IPS-NIHi11 (cell line): Measurements from ENCODE around the gene FMR1.

ENCODE experiments used
- DNase-seq: peaks from one replicate; pipeline ENCODE4 v3.0.0; 2012; ENCODE audit warnings: mixed read lengths, low spot score

The FMR1 gene

DNA sequence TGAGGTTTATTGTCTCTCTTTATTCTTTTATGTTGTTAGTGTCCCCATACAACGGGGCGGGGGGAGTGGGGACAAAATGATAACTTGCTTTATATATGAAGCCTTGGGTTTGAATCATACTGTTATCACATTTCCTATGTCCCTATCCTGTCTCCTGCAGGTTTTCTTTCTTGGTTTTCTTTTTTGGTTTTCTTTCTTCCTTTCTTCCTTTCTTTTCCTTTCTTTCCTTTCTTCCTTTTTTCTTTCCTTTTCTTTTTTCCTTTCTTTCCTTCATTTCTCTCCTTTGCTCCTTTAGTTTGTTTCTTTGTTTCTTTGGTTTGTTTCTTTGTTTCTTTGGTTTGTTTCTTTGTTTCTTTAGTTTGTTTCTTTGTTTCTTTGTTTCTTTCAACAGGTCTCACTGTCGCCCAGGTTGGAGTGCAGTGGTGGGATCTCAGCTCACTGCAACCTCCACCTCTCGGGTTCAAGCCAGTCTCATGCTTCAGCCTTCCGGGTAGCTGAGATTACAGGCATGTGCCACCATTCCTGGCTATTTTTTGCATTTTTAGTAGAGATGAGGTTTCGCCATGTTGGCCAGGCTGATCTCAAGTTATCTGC is 4.8 kb downstream of the FMR1 start:
- no peak for DNase-seq

- DNase-seq, result no peak
Measured at GRCh38 chrX:147917700-147918695, 6.3 kb downstream of the FMR1 start.

GRCh38 chrX:147920161-147920666 is 8.5 kb downstream of the FMR1 start:
- DNase-seq, result no peak

DNA sequence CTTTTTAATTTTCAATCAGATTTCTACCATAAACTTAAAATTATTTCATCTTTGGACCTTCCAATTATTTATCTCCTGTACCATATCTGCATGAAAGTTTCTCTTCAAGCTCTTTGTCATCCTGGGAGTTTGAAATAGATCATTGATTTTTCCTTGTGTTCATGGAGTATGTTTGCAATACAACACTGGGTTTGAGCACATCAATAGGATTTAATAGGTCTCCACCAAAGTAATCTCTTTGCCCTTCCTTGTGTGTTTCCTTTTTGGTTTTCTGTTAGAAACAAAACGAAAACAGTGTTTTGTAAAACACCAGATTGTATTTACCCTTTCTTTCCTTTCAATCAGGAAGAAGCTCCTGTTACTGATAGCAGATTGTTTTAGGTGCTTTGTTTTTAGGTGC is 11.9 kb downstream of the FMR1 start:
- DNase-seq, result no peak

GRCh38 chrX:147927256-147927655 is 15.5 kb downstream of the FMR1 start:
- DNase-seq, result no peak

- no peak for DNase-seq
Measured at GRCh38 chrX:147933815-147934214, 22.1 kb downstream of the FMR1 start.

- DNase-seq, result no peak
Measured at GRCh38 chrX:147935156-147935758, 23.5 kb downstream of the FMR1 start.

DNA sequence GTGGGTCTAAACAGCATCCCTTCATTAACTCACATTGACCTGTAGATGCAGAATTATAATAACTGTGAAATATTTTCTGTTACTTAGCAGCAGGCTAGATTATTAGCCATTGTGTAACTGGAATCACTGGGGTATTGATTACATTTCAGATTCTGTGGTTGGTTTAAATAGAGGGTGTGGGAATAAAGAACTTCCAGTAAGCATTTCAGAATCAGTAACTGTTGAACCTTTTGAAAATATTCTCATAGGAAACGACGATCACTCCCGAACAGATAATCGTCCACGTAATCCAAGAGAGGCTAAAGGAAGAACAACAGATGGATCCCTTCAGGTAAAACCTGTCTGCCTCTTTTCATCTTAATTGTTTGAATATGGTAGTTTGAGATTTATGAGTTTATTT is 33.6 kb downstream of the FMR1 start:
- DNase-seq, result no peak

- no peak for DNase-seq
Measured at GRCh38 chrX:147948531-147948930, 36.8 kb downstream of the FMR1 start.

- DNase-seq, result no peak
Measured at GRCh38 chrX:147950352-147950751, 38.6 kb downstream of the FMR1 start.

GRCh38 chrX:147953976-147954375 is 42.3 kb downstream of the FMR1 start:
- no peak for DNase-seq

- no peak for DNase-seq
Measured at GRCh38 chrX:147957291-147957690, 45.6 kb downstream of the FMR1 start.

DNA sequence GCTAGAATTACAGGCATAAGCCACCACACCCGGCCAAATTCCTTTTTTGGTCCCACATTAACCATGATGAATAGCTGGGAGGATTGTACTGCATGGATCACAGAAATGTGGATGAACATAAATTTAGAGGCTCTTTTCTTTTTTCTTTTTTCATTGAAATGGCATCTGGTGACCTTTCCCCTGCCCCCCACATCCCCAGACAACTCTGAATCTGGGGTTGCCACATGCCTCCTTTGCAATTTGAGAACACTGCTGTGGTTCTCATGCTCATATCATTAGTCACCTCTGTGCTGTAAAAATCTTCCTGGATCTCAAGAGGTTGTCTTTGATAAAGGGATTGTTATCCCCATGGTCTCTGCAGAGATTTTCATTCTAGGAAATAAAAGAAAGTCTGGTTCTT is 46.6 kb downstream of the FMR1 start:
- no peak for DNase-seq

DNA sequence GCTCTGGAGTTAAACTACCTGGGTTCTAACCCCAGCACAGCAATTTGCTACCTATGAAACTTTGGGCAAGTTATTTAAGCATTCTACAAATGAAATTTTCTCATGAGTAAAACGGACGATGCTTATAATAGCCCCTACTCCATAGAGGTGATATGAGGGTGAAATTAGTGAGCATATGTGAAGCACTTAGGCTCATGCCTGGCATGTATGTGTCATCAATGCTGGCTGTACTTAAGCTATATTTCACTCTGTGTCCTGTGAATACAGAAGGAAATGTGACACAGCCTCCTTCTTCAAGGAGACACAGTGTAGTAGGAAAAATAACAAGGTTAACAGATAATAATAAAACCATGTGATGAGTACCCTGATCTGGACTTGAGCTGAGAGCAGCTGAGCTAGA is 49.0 kb downstream of the FMR1 start:
- DNase-seq, result no peak

DNA sequence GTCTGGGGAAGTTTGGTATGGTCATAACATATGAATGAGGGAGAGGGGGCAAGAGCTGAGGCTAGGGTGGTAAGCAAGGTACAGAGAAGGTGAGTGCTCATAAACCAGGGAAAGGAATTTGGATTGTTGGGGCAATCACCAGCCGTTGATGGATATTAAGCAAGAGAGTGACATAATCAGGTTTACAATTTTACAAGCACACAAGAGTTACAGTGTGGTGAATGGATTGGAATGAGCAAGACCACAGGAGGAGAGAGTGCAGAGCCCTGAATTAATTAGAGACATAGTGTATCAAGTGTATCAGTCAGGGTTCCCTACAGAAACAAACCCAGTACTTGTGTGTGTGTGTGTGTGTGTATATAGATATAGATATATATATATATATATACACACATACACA is 50.8 kb downstream of the FMR1 start:
- no peak for DNase-seq

- no peak for DNase-seq
Measured at GRCh38 chrX:147978931-147979330, 67.2 kb downstream of the FMR1 start.

DNA sequence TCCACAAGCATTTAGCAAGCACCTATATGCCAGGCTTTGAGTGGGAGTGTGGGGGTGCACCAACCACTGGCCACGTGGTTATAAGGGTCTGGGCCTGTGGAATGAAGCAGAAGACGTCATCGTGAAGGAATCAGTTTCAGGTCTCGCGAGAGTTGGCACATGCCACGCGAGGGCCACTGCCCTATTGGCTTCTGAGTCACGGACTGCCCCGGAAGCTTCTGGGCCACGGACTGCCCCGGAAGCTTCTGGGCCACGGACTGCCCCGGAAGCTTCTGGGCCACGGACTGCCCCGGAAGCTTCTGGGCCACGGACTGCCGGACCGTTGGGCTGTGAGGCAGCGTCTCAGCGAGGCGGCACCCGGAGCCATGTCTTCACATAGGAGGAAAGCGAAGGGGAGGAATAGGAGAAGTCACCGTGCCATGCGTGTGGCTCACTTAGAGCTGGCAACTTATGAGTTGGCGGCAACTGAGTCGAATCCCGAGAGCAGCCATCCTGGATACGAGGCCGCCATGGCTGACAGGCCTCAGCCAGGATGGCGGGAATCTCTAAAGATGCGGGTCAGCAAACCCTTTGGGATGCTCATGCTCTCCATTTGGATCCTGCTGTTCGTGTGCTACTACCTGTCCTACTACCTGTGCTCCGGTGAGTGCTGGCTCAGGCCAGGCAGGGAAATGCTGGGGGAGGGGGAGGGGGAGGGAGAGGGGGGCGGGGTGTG is 69.5 kb downstream of the FMR1 start, which contains the start of gene FMR1NB:
Gene FMR1NB, plus strand, starts transcription at position 300 of the 715 bp plus-strand sequence. Its CDS starts 66 bp downstream, at position 366.
- no peak for DNase-seq
